Measurements from ENCODE around the gene CXCR6.

GRCh38 chr3:45965253-45965652 is 22.0 kb downstream of the CXCR6 start:
- TF ChIP-seq CREM (CRISPR knock-in tag; IDR thresholded peaks at IDR 0.05) = no peak
- no peak for TF ChIP-seq CTCF (IDR thresholded peaks at IDR 0.05)
- TF ChIP-seq NFATC4 (CRISPR knock-in tag; IDR thresholded peaks at IDR 0.05) = no peak
- TF ChIP-seq ZNF232 (CRISPR knock-in tag; IDR thresholded peaks at IDR 0.05) = no peak
- no peak for TF ChIP-seq ZBTB21 (CRISPR knock-in tag; IDR thresholded peaks at IDR 0.05; ENCODE audit: borderline replicate concordance)
- TF ChIP-seq USF1 (CRISPR knock-in tag; IDR thresholded peaks at IDR 0.05) = no peak
- no peak for TF ChIP-seq MAX (CRISPR knock-in tag; IDR thresholded peaks at IDR 0.05)

Data from WTC11 (cell line).